Kidney (tissue), 22 donors: ENCODE measurements around the gene SPIC. TPM values are rescaled to one million over a fixed set of nuclear protein-coding genes. Genes with fewer than 3 reads are reported as not detected.

ENCODE experiments used
- DNase-seq, 5 donors: peaks; one replicate each; pipeline ENCODE4 v3.0.0-alpha.2; 2013 to 2020
- FAIRE-seq: peaks from 2 replicates; lab custom pipeline; 2012; peaks lifted over from hg19 to GRCh38; lab: Jason Lieb, UNC
- H3K27ac ChIP-seq, 2 donors: one replicate each; pipeline ENCODE4 v1.7.0; 2013; ENCODE audit warnings: low read depth in 2 of 2, low read length in 2 of 2, inconsistent platforms in 1 of 2
- H3K27me3 ChIP-seq: one replicate; pipeline ENCODE4 v1.7.1; 2013; ENCODE audit warnings: low read length, inconsistent platforms; ENCODE audit not compliant: control insufficient read depth, insufficient read depth
- H3K36me3 ChIP-seq, 3 donors: one replicate each; pipeline versions ENCODE4 v1.7.0 to v1.7.1; 2013; ENCODE audit warnings: low read length in 3 of 3, control low read depth in 1 of 3, inconsistent platforms in 1 of 3; ENCODE audit not compliant: insufficient read depth in 3 of 3, control insufficient read depth in 2 of 3
- H3K4me1 ChIP-seq, 3 donors: one replicate each; pipeline versions ENCODE4 v1.7.0 to v1.7.1; 2013; ENCODE audit warnings: low read length in 3 of 3, inconsistent platforms in 1 of 3, low read depth in 1 of 3; ENCODE audit not compliant: control insufficient read depth in 2 of 3, insufficient read depth in 2 of 3
- H3K4me3 ChIP-seq, 3 donors: one replicate each; pipeline versions ENCODE4 v1.7.0 to v1.8.1; 2013; ENCODE audit warnings: low read length in 3 of 3, control low read depth in 1 of 3, inconsistent platforms in 1 of 3
- H3K9ac ChIP-seq, 3 donors: one replicate each; pipeline versions ENCODE4 v1.7.0 to v1.7.1; 2013; ENCODE audit warnings: low read length in 3 of 3, control low read depth in 1 of 3, inconsistent platforms in 1 of 3
- H3K9me3 ChIP-seq, 3 donors: one replicate each; pipeline versions ENCODE4 v1.7.0 to v1.7.1; 2013; ENCODE audit warnings: low read length in 3 of 3, control low read depth in 1 of 3, inconsistent platforms in 1 of 3; ENCODE audit not compliant: control insufficient read depth in 2 of 3, insufficient read depth in 1 of 3
- intact Hi-C: fragments of 100-400 bp; cut with DNase I; formaldehyde crosslinking; loops from one replicate; pipeline ENCODE4 v1.11.1; 2022
- long read RNA-seq, 10 donors: library from polyadenylated mRNA in 1 of 10; unstranded in 1 of 10; transcript quantifications; one replicate each; pipeline ENCODE4 v2.0.0 and lab custom pipeline, GENCODE V29; 2021 to 2026
- polyA plus RNA-seq: library from polyadenylated mRNA; stranded (reverse); fragments of 350-450 nt; fragmentation: Illumina TruSeq; extraction: RNeasy Lipid Tissue Mini Kit (QIAGEN cat#74804); gene quantifications from one replicate; pipeline ENCODE4 v1.2.3, GENCODE V29; 2014; ENCODE audit warnings: low read depth, low replicate concordance; ENCODE audit not compliant: insufficient read depth
- total RNA-seq: library from RNA; stranded (reverse); fragmentation: NEBNext Ultra II Directional; extraction: Animal tissue kit (Norgen Biotek cat#: 25700); gene quantifications from one replicate; pipeline ENCODE4 v1.2.1, GENCODE V29; 2021
- TF ChIP-seq, protein P1 (sequence below): IDR thresholded peaks from 3 replicates; pipeline ENCODE4 v1.5.1; 2012; ENCODE audit warnings: mild to moderate bottlenecking, moderate library complexity, borderline replicate concordance; ENCODE audit not compliant: insufficient read depth; ENCODE audit errors: extremely low read depth
- donor health status: control.
- donor health status: control.
- donor health status: control.
- donor health status: control.
- donor health status: control.
- donor health status: DM: yes; HTN: yes; CAD: no.
- donor health status: Normal renal cell carcinoma (clear cell type).

The SPIC gene
- total RNA-seq (0.44 TPM), polyA plus RNA-seq (not detected)
- long read RNA-seq, donor 1: 0 reads
- long read RNA-seq, donor 2: 0 reads
- long read RNA-seq, donor 3: 0 reads
- long read RNA-seq, donor 4: 0 reads
- long read RNA-seq, donor 5: 0 reads
- long read RNA-seq, donor 6: 0 reads
- long read RNA-seq, donor 7: 0 reads
- long read RNA-seq, donor 8: 0 reads
- long read RNA-seq, donor 9: 0 reads
- long read RNA-seq, donor 10: 0 reads

DNA sequence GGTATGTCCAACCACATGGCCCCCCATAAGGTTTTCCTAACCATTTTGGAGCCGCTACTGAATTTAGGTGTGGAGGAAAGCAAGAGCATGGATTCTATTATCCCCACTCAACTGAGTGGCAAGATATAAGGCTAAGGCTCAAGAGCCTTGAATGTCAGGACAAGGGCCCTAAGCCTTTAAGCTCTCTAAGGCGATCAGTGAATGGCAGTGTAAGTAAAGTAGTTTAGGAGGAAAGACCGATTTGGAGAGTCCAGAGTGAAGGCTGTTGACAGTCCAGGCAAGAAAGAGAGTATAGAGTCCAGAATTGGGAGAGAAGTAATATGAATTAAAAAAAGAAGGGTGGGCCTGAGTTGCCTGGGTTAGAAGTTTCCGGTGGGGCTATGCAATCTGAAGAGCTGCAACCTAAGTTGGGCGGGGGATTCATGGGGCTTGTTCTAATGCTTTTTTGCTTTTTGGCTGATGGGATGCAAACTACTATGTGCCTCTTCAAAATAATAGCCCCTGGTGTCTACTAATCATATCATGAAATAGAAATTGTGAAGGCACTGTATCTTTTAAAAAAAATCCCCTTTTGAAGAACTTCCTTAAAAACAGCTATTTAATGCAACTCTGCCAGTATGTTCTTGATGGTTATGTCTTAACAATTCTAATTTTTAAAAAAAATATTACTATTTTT, at the start of gene SPIC:
TSS of gene SPIC (plus strand) at position 626 of the 676 bp plus-strand sequence. CDS start 1,569 bp downstream, outside the sequence.
- Histone ChIP-seq H3K27ac (no peak within 1 kb of the TSS), H3K36me3 (no peaks in the 10 kb centered on the region), H3K9me3 (no peaks in the 10 kb centered on the region), H3K4me1 (no peaks in the 10 kb centered on the region), H3K27me3 (no peaks in the 10 kb centered on the region), H3K9ac (no peak within 1 kb of the TSS), H3K4me3 (no peak within 1 kb of the TSS)
- FAIRE-seq: peak; percentile 8
- DNase-seq: no peak
- TF ChIP-seq, protein P1, sequence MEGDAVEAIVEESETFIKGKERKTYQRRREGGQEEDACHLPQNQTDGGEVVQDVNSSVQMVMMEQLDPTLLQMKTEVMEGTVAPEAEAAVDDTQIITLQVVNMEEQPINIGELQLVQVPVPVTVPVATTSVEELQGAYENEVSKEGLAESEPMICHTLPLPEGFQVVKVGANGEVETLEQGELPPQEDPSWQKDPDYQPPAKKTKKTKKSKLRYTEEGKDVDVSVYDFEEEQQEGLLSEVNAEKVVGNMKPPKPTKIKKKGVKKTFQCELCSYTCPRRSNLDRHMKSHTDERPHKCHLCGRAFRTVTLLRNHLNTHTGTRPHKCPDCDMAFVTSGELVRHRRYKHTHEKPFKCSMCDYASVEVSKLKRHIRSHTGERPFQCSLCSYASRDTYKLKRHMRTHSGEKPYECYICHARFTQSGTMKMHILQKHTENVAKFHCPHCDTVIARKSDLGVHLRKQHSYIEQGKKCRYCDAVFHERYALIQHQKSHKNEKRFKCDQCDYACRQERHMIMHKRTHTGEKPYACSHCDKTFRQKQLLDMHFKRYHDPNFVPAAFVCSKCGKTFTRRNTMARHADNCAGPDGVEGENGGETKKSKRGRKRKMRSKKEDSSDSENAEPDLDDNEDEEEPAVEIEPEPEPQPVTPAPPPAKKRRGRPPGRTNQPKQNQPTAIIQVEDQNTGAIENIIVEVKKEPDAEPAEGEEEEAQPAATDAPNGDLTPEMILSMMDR: no peak
- intact Hi-C loops: no loop called here

GRCh38 chr12:101430456-101430855, 44.7 kb upstream of the SPIC start:
- Histone ChIP-seq H3K27ac (no peak overlapping the region), H3K4me1 (no peaks in the 10 kb centered on the region), H3K9me3 (no peaks in the 10 kb centered on the region), H3K36me3 (no peaks in the 10 kb centered on the region), H3K4me3 (no peak overlapping the region), H3K27me3 (no peaks in the 10 kb centered on the region), H3K9ac (no peak overlapping the region)
- DNase-seq: no peak
- TF ChIP-seq, protein P1: no peak
- intact Hi-C loops: no loop called here
- FAIRE-seq: no peak

GRCh38 chr12:101436136-101436535, 39.0 kb upstream of the SPIC start:
- no peaks in the 10 kb centered on the region for H3K4me1 ChIP-seq
- peak in 3 of 5 donors; percentile 32 to 74 (median 73) for DNase-seq
- no peaks in the 10 kb centered on the region for H3K9me3 ChIP-seq
- no peaks in the 10 kb centered on the region for H3K27me3 ChIP-seq
- TF ChIP-seq, protein P1: no peak
- no peak overlapping the region for H3K9ac ChIP-seq
- no peaks in the 10 kb centered on the region for H3K36me3 ChIP-seq
- intact Hi-C loops: no loop called here
- no peak overlapping the region for H3K27ac ChIP-seq
- FAIRE-seq: no peak
- no peak overlapping the region for H3K4me3 ChIP-seq
